ENCODE measurements around the gene PLCB2.

Gene PLCB2

DNA sequence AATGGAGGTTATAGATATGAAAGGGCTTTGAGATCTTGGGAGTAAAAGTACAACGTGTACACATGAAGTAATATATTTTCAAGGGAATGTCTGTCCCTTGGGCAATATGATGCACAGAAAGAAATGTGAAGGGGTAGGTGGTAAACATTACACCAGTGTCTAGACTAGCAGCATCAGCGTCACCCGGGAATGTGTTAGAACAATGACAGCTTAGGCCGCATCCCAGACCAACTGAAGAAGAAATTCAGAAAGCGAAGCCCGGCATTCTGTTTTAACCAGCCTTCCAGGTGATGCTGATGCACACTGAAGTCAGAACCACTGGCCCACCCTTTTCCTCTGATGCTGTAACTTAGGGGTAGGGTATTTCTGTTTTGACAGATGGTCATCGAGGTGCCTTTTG, 22.1 kb upstream of the PLCB2 start:
- Histone ChIP-seq H3K4me3 (ENCODE audit: low read length) (no peak overlapping the region), H2BK120ac (ENCODE audit: low read depth, low read length) (no peak overlapping the region), H2AK5ac (ENCODE audit: low read length) (no peak overlapping the region), H3K27me3 (ENCODE audit: insufficient read depth, low read length, poor library complexity) (no peaks in the 10 kb centered on the region), H3K79me2 (ENCODE audit: control insufficient read depth, insufficient read depth, low read length) (no peaks in the 10 kb centered on the region), H4K5ac (ENCODE audit: low read length) (no peak overlapping the region), H3K27ac (ENCODE audit: low read depth, low read length) (no peak overlapping the region), H3K79me1 (ENCODE audit: low read length) (no peaks in the 10 kb centered on the region), H3K36me3 (ENCODE audit: control insufficient read depth, insufficient read depth, low read length) (no peaks in the 10 kb centered on the region), H4K8ac (ENCODE audit: low read depth, low read length) (no peak overlapping the region), H3K9ac (ENCODE audit: low read length) (no peak overlapping the region), H3K56ac (ENCODE audit: low read length) (no peak overlapping the region), H2BK5ac (ENCODE audit: low read length) (no peak overlapping the region), H3K4me2 (ENCODE audit: low read length) (no peak overlapping the region), H2BK15ac (replicated peaks; ENCODE audit: low read depth) (no peak overlapping the region), H3K4me1 (ENCODE audit: control insufficient read depth, low read depth, low read length) (peaks cover 13% of the 10 kb centered on the region), H3K23ac (ENCODE audit: low read length) (no peak overlapping the region), H3K18ac (ENCODE audit: low read length) (no peak overlapping the region), H3K4ac (ENCODE audit: low read depth, low read length) (no peak overlapping the region)
- no CpG with 5 or more reads among the region's 7 CpGs for WGBS (ENCODE audit: extremely low coverage, insufficient coverage, low lambda C conversion rate)
- DNase-seq: no peak

DNA sequence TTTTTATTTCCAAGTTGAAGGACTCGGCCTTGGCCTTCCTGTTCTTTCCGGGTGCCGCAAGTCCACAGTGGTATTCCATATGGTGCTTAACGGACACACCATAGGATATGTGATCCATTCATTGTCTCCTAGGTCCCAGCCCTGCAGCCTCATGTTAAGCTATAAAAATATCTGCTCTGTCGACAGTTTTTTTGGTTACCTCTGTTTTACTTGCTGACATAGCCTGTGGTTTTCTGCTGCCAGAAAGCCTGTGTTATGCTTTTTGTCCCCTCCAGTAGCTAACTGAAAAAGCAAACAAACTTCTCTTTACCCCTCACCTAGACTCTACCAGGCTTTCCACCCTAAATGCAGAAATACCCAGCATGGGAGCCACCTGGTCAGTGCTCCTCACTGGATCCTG, 21.0 kb upstream of the PLCB2 start:
- Histone ChIP-seq H3K4me3 (ENCODE audit: low read length) (no peak overlapping the region), H3K9ac (ENCODE audit: low read length) (no peak overlapping the region), H2BK120ac (ENCODE audit: low read depth, low read length) (no peak overlapping the region), H3K56ac (ENCODE audit: low read length) (peak overlapping the region; percentile 64), H3K23ac (ENCODE audit: low read length) (no peak overlapping the region), H3K27ac (ENCODE audit: low read depth, low read length) (no peak overlapping the region), H3K79me1 (ENCODE audit: low read length) (no peaks in the 10 kb centered on the region), H3K4me2 (ENCODE audit: low read length) (no peak overlapping the region), H3K4me1 (ENCODE audit: control insufficient read depth, low read depth, low read length) (peaks cover 13% of the 10 kb centered on the region), H3K36me3 (ENCODE audit: control insufficient read depth, insufficient read depth, low read length) (no peaks in the 10 kb centered on the region), H3K79me2 (ENCODE audit: control insufficient read depth, insufficient read depth, low read length) (no peaks in the 10 kb centered on the region), H2AK5ac (ENCODE audit: low read length) (no peak overlapping the region), H4K8ac (ENCODE audit: low read depth, low read length) (no peak overlapping the region), H3K4ac (ENCODE audit: low read depth, low read length) (no peak overlapping the region), H3K18ac (ENCODE audit: low read length) (no peak overlapping the region), H2BK5ac (ENCODE audit: low read length) (no peak overlapping the region), H3K27me3 (ENCODE audit: insufficient read depth, low read length, poor library complexity) (no peaks in the 10 kb centered on the region), H2BK15ac (replicated peaks; ENCODE audit: low read depth) (no peak overlapping the region), H4K5ac (ENCODE audit: low read length) (no peak overlapping the region)
- no peak for DNase-seq
- WGBS (ENCODE audit: extremely low coverage, insufficient coverage, low lambda C conversion rate): no CpG with 5 or more reads among the region's 5 CpGs

- no CpG with 5 or more reads among the region's 3 CpGs for WGBS (ENCODE audit: extremely low coverage, insufficient coverage, low lambda C conversion rate)
- DNase-seq: peak; percentile 29
- Histone ChIP-seq H2BK5ac (ENCODE audit: low read length) (no peak overlapping the region), H3K18ac (ENCODE audit: low read length) (no peak overlapping the region), H3K9ac (ENCODE audit: low read length) (peak overlapping the region; percentile 14), H3K4me3 (ENCODE audit: low read length) (no peak overlapping the region), H2BK120ac (ENCODE audit: low read depth, low read length) (no peak overlapping the region), H3K27me3 (ENCODE audit: insufficient read depth, low read length, poor library complexity) (no peaks in the 10 kb centered on the region), H3K23ac (ENCODE audit: low read length) (no peak overlapping the region), H2BK15ac (replicated peaks; ENCODE audit: low read depth) (no peak overlapping the region), H2AK5ac (ENCODE audit: low read length) (no peak overlapping the region), H4K5ac (ENCODE audit: low read length) (no peak overlapping the region), H3K36me3 (ENCODE audit: control insufficient read depth, insufficient read depth, low read length) (no peaks in the 10 kb centered on the region), H3K4me1 (ENCODE audit: control insufficient read depth, low read depth, low read length) (peaks cover 13% of the 10 kb centered on the region), H3K56ac (ENCODE audit: low read length) (peak overlapping the region; percentile 64), H4K8ac (ENCODE audit: low read depth, low read length) (no peak overlapping the region), H3K79me1 (ENCODE audit: low read length) (no peaks in the 10 kb centered on the region), H3K79me2 (ENCODE audit: control insufficient read depth, insufficient read depth, low read length) (no peaks in the 10 kb centered on the region), H3K27ac (ENCODE audit: low read depth, low read length) (no peak overlapping the region), H3K4ac (ENCODE audit: low read depth, low read length) (no peak overlapping the region), H3K4me2 (ENCODE audit: low read length) (no peak overlapping the region)
Measured at GRCh38 chr15:40328176-40328575, 20.4 kb upstream of the PLCB2 start.

GRCh38 chr15:40327457-40327856, 19.7 kb upstream of the PLCB2 start:
- H4K5ac ChIP-seq (ENCODE audit: low read length): no peak overlapping the region
- no peak overlapping the region for H2BK5ac ChIP-seq (ENCODE audit: low read length)
- DNase-seq: no peak
- no peaks in the 10 kb centered on the region for H3K36me3 ChIP-seq (ENCODE audit: control insufficient read depth, insufficient read depth, low read length)
- peaks cover 17% of the 10 kb centered on the region for H3K4me1 ChIP-seq (ENCODE audit: control insufficient read depth, low read depth, low read length)
- no peak overlapping the region for H2BK120ac ChIP-seq (ENCODE audit: low read depth, low read length)
- peak overlapping the region; percentile 8 for H3K9ac ChIP-seq (ENCODE audit: low read length)
- no peak overlapping the region for H3K4me3 ChIP-seq (ENCODE audit: low read length)
- no peak overlapping the region for H3K23ac ChIP-seq (ENCODE audit: low read length)
- no peaks in the 10 kb centered on the region for H3K79me2 ChIP-seq (ENCODE audit: control insufficient read depth, insufficient read depth, low read length)
- H3K27me3 ChIP-seq (ENCODE audit: insufficient read depth, low read length, poor library complexity): no peaks in the 10 kb centered on the region
- H2AK5ac ChIP-seq (ENCODE audit: low read length): no peak overlapping the region
- H3K79me1 ChIP-seq (ENCODE audit: low read length): no peaks in the 10 kb centered on the region
- no peak overlapping the region for H3K18ac ChIP-seq (ENCODE audit: low read length)
- H3K4me2 ChIP-seq (ENCODE audit: low read length): no peak overlapping the region
- WGBS (ENCODE audit: extremely low coverage, insufficient coverage, low lambda C conversion rate): no CpG with 5 or more reads among the region's 6 CpGs
- H4K8ac ChIP-seq (ENCODE audit: low read depth, low read length): no peak overlapping the region
- no peak overlapping the region for H3K4ac ChIP-seq (ENCODE audit: low read depth, low read length)
- no peak overlapping the region for H2BK15ac ChIP-seq (replicated peaks; ENCODE audit: low read depth)
- H3K27ac ChIP-seq (ENCODE audit: low read depth, low read length): no peak overlapping the region
- no peak overlapping the region for H3K56ac ChIP-seq (ENCODE audit: low read length)

DNA sequence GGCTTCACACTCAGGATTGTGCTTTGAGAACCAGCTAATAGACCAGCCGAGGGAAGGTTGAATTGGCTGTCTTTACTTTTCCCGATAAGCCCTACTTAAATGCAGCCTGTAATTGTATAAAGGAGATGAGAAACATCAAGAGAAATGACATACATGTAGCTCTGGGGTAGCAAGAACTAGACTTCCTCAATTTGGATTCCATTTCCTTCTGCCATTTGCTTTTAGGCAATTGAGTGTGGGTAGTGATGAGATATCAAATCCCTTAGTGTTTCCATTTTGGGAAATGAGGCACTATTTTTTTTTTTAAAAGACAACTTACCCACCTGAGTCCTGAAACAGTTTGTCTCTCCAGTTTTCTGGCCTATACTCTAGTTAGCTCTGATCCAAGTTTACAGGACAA, 18.0 kb upstream of the PLCB2 start:
- no peak overlapping the region for H3K9ac ChIP-seq (ENCODE audit: low read length)
- H2BK15ac ChIP-seq (replicated peaks; ENCODE audit: low read depth): no peak overlapping the region
- no peak for DNase-seq
- H3K4me1 ChIP-seq (ENCODE audit: control insufficient read depth, low read depth, low read length): peaks cover 18% of the 10 kb centered on the region
- H2BK5ac ChIP-seq (ENCODE audit: low read length): no peak overlapping the region
- H3K27me3 ChIP-seq (ENCODE audit: insufficient read depth, low read length, poor library complexity): no peaks in the 10 kb centered on the region
- no peak overlapping the region for H2AK5ac ChIP-seq (ENCODE audit: low read length)
- no peak overlapping the region for H4K5ac ChIP-seq (ENCODE audit: low read length)
- no peak overlapping the region for H3K18ac ChIP-seq (ENCODE audit: low read length)
- WGBS (ENCODE audit: extremely low coverage, insufficient coverage, low lambda C conversion rate): no CpG with 5 or more reads among the region's 2 CpGs
- no peak overlapping the region for H3K27ac ChIP-seq (ENCODE audit: low read depth, low read length)
- H4K8ac ChIP-seq (ENCODE audit: low read depth, low read length): no peak overlapping the region
- H3K79me1 ChIP-seq (ENCODE audit: low read length): no peaks in the 10 kb centered on the region
- no peak overlapping the region for H2BK120ac ChIP-seq (ENCODE audit: low read depth, low read length)
- H3K4ac ChIP-seq (ENCODE audit: low read depth, low read length): no peak overlapping the region
- no peak overlapping the region for H3K56ac ChIP-seq (ENCODE audit: low read length)
- no peak overlapping the region for H3K4me2 ChIP-seq (ENCODE audit: low read length)
- no peaks in the 10 kb centered on the region for H3K36me3 ChIP-seq (ENCODE audit: control insufficient read depth, insufficient read depth, low read length)
- H3K79me2 ChIP-seq (ENCODE audit: control insufficient read depth, insufficient read depth, low read length): no peaks in the 10 kb centered on the region
- H3K23ac ChIP-seq (ENCODE audit: low read length): no peak overlapping the region
- H3K4me3 ChIP-seq (ENCODE audit: low read length): no peak overlapping the region

GRCh38 chr15:40325188-40325587, 17.5 kb upstream of the PLCB2 start:
- no peak overlapping the region for H3K4me2 ChIP-seq (ENCODE audit: low read length)
- peaks cover 18% of the 10 kb centered on the region for H3K4me1 ChIP-seq (ENCODE audit: control insufficient read depth, low read depth, low read length)
- no peak overlapping the region for H3K18ac ChIP-seq (ENCODE audit: low read length)
- no peaks in the 10 kb centered on the region for H3K27me3 ChIP-seq (ENCODE audit: insufficient read depth, low read length, poor library complexity)
- H2BK5ac ChIP-seq (ENCODE audit: low read length): no peak overlapping the region
- H3K79me2 ChIP-seq (ENCODE audit: control insufficient read depth, insufficient read depth, low read length): no peaks in the 10 kb centered on the region
- H3K4ac ChIP-seq (ENCODE audit: low read depth, low read length): no peak overlapping the region
- H2AK5ac ChIP-seq (ENCODE audit: low read length): no peak overlapping the region
- WGBS (ENCODE audit: extremely low coverage, insufficient coverage, low lambda C conversion rate): no CpG with 5 or more reads among the region's 2 CpGs
- H3K27ac ChIP-seq (ENCODE audit: low read depth, low read length): no peak overlapping the region
- H3K23ac ChIP-seq (ENCODE audit: low read length): no peak overlapping the region
- no peak overlapping the region for H3K9ac ChIP-seq (ENCODE audit: low read length)
- H2BK15ac ChIP-seq (replicated peaks; ENCODE audit: low read depth): no peak overlapping the region
- H4K8ac ChIP-seq (ENCODE audit: low read depth, low read length): no peak overlapping the region
- no peaks in the 10 kb centered on the region for H3K36me3 ChIP-seq (ENCODE audit: control insufficient read depth, insufficient read depth, low read length)
- no peak for DNase-seq
- H3K79me1 ChIP-seq (ENCODE audit: low read length): no peaks in the 10 kb centered on the region
- no peak overlapping the region for H3K4me3 ChIP-seq (ENCODE audit: low read length)
- no peak overlapping the region for H2BK120ac ChIP-seq (ENCODE audit: low read depth, low read length)
- no peak overlapping the region for H3K56ac ChIP-seq (ENCODE audit: low read length)
- no peak overlapping the region for H4K5ac ChIP-seq (ENCODE audit: low read length)
